Small intestine (tissue), 7 donors: ENCODE measurements around the gene TM6SF1. TPM values are rescaled to one million over a fixed set of nuclear protein-coding genes. Genes with fewer than 3 reads are reported as not detected.

Experiments used
- DNase-seq, 2 donors: peaks; one replicate each; pipeline versions ENCODE4 v3.0.0 to v3.0.0-alpha.2; 2013
- FAIRE-seq: peaks from 2 replicates; lab custom pipeline; 2012; peaks lifted over from hg19 to GRCh38; lab: Jason Lieb, UNC
- H3K27ac ChIP-seq, 3 donors: one replicate each; pipeline ENCODE4 v1.5.1; 2013; ENCODE audit warnings: low read length in 2 of 3, mild to moderate bottlenecking in 2 of 3, control low read depth in 1 of 3, inconsistent platforms in 1 of 3, low read depth in 1 of 3, moderate library complexity in 1 of 3
- H3K27me3 ChIP-seq, 3 donors: one replicate each; pipeline ENCODE4 v1.6.1; 2013; ENCODE audit warnings: low read length in 3 of 3, inconsistent platforms in 1 of 3; ENCODE audit not compliant: control insufficient read depth in 3 of 3, insufficient read depth in 3 of 3
- H3K36me3 ChIP-seq, 3 donors: one replicate each; pipeline ENCODE4 v1.6.1; 2013; ENCODE audit warnings: low read length in 3 of 3, inconsistent platforms in 1 of 3, low read depth in 1 of 3, mild to moderate bottlenecking in 1 of 3, moderate library complexity in 1 of 3; ENCODE audit not compliant: control insufficient read depth in 3 of 3, insufficient read depth in 2 of 3
- H3K4me1 ChIP-seq, 3 donors: one replicate each; pipeline ENCODE4 v1.6.1; 2013; ENCODE audit warnings: low read length in 2 of 3, inconsistent platforms in 1 of 3, low read depth in 1 of 3, mild to moderate bottlenecking in 1 of 3, moderate library complexity in 1 of 3; ENCODE audit not compliant: control insufficient read depth in 3 of 3, insufficient read depth in 2 of 3
- H3K4me3 ChIP-seq, 3 donors: one replicate each; pipeline ENCODE4 v1.5.1; 2013; ENCODE audit warnings: low read length in 3 of 3, control low read depth in 1 of 3, inconsistent platforms in 1 of 3, low read depth in 1 of 3, mild to moderate bottlenecking in 1 of 3, moderate library complexity in 1 of 3
- H3K9me3 ChIP-seq, 2 donors: one replicate each; pipeline ENCODE4 v1.6.1; 2013; ENCODE audit warnings: low read depth in 1 of 2, low read length in 1 of 2; ENCODE audit not compliant: control insufficient read depth in 2 of 2, insufficient read depth in 1 of 2
- WGBS, 3 donors: extraction: QIAGEN DNeasy Blood & Tissue Kit; methylation state at CpG; one replicate each; pipeline ENCODE4 v1.1.7; 2013; 5-methylcytosine and 5-hydroxymethylcytosine counted together
- polyA plus RNA-seq, 4 donors: library from polyadenylated mRNA; stranded (reverse) in 3 of 4; unstranded in 1 of 4; fragments of 200-250 nt in 3 of 4; fragments of 120-200 nt in 1 of 4; gene quantifications; one replicate each; pipeline versions ENCODE4 v1.2.1 to v1.2.3, GENCODE V29; 2013
- donor health status: healthy with polysubstance abuse.
- donor health status: control.
- donor health status: control.
- donor health status: Bipolar disorder and iron deficiency.
- donor health status: healthy.

The TM6SF1 gene
- polyA plus RNA-seq, 4 donors, result 0.45 to 4.7 (median 1.3) TPM

DNA sequence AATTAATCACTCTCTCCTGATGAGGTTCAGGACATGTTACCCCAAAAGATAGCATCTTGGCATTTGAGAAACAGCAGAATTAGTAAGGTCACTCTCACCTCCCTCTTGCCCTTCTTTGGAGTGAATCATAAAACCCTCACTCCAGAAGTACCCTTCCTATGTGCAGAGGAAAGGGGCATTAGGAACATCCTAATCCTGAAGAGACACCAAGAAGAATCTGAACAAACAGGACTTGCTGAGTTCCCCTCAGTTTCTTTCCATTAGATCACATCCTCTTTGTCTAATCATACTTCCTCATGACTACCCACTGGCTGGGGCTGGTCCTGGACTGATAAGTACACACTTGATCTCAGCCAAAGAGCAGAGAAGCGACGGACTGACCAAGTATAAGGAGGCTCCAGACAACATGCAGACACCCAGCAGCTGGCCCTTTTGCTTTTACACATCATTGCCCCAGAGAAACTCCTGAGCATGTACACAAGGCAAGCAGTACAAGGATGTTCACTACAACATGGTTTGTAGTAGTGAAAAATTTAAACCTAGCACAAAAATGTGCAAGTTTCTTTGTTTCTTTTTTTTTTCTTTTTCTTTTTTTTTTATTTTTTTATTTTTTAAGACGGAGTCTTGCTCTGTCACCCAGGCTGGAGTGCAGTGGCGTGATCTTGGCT lies 15.0 kb upstream of the TM6SF1 start:
- WGBS, 3 donors, result 51 to 64% (median 58%) methylated on average over 4 of the region's 4 CpGs
- FAIRE-seq (no peak), DNase-seq (peak in 1 of 2 donors; percentile 10)
- Histone ChIP-seq H3K27me3 (peaks cover 0 to 2% (median 0%) of the 10 kb centered on the region in 3 donors), H3K36me3 (no peaks in the 10 kb centered on the region), H3K4me3 (no peak overlapping the region), H3K4me1 (no peaks in the 10 kb centered on the region), H3K9me3 (peaks cover 0 to 3% of the 10 kb centered on the region in 2 donors), H3K27ac (peak overlapping the region in 1 of 3 donors; percentile 27)

GRCh38 chr15:83094583-83094982 lies 12.9 kb upstream of the TM6SF1 start:
- Histone ChIP-seq H3K4me3 (no peak overlapping the region), H3K27me3 (peaks cover 0 to 2% (median under 1%) of the 10 kb centered on the region in 3 donors), H3K4me1 (no peaks in the 10 kb centered on the region), H3K36me3 (no peaks in the 10 kb centered on the region), H3K27ac (no peak overlapping the region), H3K9me3 (peaks cover 0 to 6% of the 10 kb centered on the region in 2 donors)
- FAIRE-seq, result no peak
- no peak for DNase-seq
- 78 to 87% (median 79%) methylated on average over 5 of the region's 5 CpGs for WGBS, 3 donors

DNA sequence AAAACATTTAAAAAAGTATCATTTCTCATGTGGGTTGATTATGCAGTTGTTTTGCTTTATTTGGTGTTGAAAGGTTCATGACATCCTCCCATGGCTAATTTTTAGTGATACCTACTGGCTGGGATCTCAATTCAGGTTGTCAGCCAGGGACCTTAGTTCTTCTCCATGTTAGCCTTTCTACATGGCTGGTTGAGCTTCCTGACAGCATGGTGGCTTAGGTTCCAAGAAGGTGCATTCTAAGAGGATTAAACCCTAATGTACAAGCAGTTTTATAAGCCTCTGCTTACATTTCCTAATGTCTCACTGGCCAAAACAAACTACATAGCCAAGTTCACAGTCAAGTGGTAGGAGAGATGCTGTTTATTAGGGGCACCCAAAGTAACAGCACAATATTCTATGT lies 9.4 kb upstream of the TM6SF1 start:
- H3K27me3 ChIP-seq, result peaks cover 0 to 4% (median 4%) of the 10 kb centered on the region in 3 donors
- H3K4me3 ChIP-seq, result no peak overlapping the region
- H3K4me1 ChIP-seq, result no peaks in the 10 kb centered on the region
- no peak for FAIRE-seq
- no peak overlapping the region for H3K27ac ChIP-seq
- peaks cover 0 to 6% of the 10 kb centered on the region in 2 donors for H3K9me3 ChIP-seq
- DNase-seq, result no peak
- no peaks in the 10 kb centered on the region for H3K36me3 ChIP-seq

DNA sequence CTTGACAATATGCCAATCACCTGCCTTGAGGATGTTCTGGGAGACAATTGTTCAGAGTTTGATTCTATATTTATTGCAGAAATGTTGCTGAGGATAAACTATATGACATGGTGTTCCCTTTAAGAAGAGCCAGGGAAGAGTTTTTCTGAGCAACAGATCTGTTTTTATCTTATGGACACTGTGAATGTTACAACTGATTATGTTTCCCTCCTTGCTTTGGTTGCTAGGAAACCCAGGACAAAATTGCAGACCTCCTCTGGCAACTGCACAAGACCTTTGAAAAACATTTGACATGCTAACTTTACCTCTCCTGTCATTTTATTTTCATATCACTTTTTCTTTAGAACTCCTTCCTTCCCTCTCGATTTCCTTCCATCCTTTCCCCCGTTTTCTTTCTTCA lies 8.2 kb upstream of the TM6SF1 start:
- no peak for FAIRE-seq
- Histone ChIP-seq H3K9me3 (peaks cover 0 to 6% of the 10 kb centered on the region in 2 donors), H3K36me3 (no peaks in the 10 kb centered on the region), H3K4me1 (no peaks in the 10 kb centered on the region), H3K4me3 (no peak overlapping the region), H3K27ac (no peak overlapping the region), H3K27me3 (peaks cover 0 to 5% (median 4%) of the 10 kb centered on the region in 3 donors)
- no peak for DNase-seq
- 63 to 83% (median 79%) methylated on average over 2 of the region's 2 CpGs for WGBS, 3 donors

- H3K9me3 ChIP-seq, result peaks cover 0 to 6% of the 10 kb centered on the region in 2 donors
- no peak overlapping the region for H3K27ac ChIP-seq
- DNase-seq (no peak), FAIRE-seq (no peak)
- 56 to 61% (median 59%) methylated on average over 2 of the region's 2 CpGs for WGBS, 3 donors
- H3K36me3 ChIP-seq, result no peaks in the 10 kb centered on the region
- H3K4me1 ChIP-seq, result no peaks in the 10 kb centered on the region
- H3K4me3 ChIP-seq, result no peak overlapping the region
- H3K27me3 ChIP-seq, result peaks cover 0 to 6% (median 4%) of the 10 kb centered on the region in 3 donors
Observed at GRCh38 chr15:83100097-83100646, 7.3 kb upstream of the TM6SF1 start.

DNA sequence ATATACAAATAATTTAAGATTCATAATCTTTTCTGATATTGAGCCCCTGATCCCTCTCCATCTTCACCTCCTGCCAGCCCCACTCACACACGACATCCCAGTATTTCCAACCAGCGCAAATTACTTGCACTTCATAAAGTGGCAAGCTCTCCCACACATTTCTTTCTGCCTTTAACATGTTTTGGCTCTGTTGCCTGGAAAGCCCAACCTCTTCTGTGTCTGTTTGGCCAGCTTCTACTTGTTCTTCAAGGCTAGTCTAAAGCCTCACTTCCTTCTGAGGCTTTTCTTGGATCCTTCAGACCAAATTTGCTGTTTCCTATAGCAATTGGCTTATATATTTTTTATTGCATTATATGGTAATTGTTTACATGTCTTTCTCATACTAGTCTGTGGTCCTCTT lies 5.1 kb upstream of the TM6SF1 start:
- DNase-seq (no peak), FAIRE-seq (no peak)
- Histone ChIP-seq H3K4me1 (no peaks in the 10 kb centered on the region), H3K27me3 (peaks cover 4 to 10% (median 8%) of the 10 kb centered on the region in 3 donors), H3K9me3 (peaks cover 0 to 4% of the 10 kb centered on the region in 2 donors), H3K4me3 (no peak overlapping the region), H3K36me3 (no peaks in the 10 kb centered on the region), H3K27ac (no peak overlapping the region)
- 75 to 93% (median 85%) methylated on average over 2 of the region's 2 CpGs for WGBS, 3 donors

DNA sequence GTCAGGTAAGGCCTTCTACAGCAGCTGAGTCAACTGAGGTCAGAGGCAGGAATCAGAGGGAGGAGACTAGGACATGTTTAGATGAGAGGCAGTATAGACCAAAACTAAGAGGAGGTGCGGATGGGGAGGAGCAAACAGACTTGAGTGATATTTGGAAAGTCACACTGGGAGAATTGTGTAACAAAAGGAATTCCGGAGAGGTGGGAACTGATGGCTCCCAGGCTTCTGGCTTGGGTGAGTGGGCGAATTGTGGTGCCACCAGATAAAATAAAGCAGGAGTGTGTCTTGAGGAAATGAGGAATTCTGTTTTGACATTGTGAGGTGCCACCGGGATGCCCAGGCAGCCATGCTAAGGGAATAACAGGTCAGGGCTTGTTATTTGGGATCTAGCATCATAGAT lies 3.3 kb upstream of the TM6SF1 start:
- Histone ChIP-seq H3K4me1 (no peaks in the 10 kb centered on the region), H3K4me3 (no peak overlapping the region), H3K36me3 (no peaks in the 10 kb centered on the region), H3K9me3 (no peaks in the 10 kb centered on the region), H3K27ac (no peak overlapping the region), H3K27me3 (peaks cover 8 to 24% (median 12%) of the 10 kb centered on the region in 3 donors)
- FAIRE-seq, result no peak
- no peak for DNase-seq
- WGBS, 3 donors, result 80 to 90% (median 86%) methylated on average over 4 of the region's 4 CpGs

GRCh38 chr15:83105440-83105839 lies 2.0 kb upstream of the TM6SF1 start:
- Histone ChIP-seq H3K27ac (no peak overlapping the region), H3K27me3 (peaks cover 8 to 32% (median 10%) of the 10 kb centered on the region in 3 donors), H3K4me3 (no peak overlapping the region), H3K36me3 (no peaks in the 10 kb centered on the region), H3K9me3 (no peaks in the 10 kb centered on the region), H3K4me1 (no peaks in the 10 kb centered on the region)
- DNase-seq (no peak), FAIRE-seq (no peak)
- 48 to 79% (median 60%) methylated on average over 1 of the region's 1 CpG for WGBS, 3 donors
